Measurements from ENCODE around the gene TAF3.
"Not testable (repeated sequence)": the region's sequence is repeated elsewhere in the genome, so short reads cannot be mapped to it uniquely, and the experiment has no call there.

The TAF3 gene, protein sequence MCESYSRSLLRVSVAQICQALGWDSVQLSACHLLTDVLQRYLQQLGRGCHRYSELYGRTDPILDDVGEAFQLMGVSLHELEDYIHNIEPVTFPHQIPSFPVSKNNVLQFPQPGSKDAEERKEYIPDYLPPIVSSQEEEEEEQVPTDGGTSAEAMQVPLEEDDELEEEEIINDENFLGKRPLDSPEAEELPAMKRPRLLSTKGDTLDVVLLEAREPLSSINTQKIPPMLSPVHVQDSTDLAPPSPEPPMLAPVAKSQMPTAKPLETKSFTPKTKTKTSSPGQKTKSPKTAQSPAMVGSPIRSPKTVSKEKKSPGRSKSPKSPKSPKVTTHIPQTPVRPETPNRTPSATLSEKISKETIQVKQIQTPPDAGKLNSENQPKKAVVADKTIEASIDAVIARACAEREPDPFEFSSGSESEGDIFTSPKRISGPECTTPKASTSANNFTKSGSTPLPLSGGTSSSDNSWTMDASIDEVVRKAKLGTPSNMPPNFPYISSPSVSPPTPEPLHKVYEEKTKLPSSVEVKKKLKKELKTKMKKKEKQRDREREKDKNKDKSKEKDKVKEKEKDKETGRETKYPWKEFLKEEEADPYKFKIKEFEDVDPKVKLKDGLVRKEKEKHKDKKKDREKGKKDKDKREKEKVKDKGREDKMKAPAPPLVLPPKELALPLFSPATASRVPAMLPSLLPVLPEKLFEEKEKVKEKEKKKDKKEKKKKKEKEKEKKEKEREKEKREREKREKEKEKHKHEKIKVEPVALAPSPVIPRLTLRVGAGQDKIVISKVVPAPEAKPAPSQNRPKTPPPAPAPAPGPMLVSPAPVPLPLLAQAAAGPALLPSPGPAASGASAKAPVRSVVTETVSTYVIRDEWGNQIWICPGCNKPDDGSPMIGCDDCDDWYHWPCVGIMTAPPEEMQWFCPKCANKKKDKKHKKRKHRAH

DNA sequence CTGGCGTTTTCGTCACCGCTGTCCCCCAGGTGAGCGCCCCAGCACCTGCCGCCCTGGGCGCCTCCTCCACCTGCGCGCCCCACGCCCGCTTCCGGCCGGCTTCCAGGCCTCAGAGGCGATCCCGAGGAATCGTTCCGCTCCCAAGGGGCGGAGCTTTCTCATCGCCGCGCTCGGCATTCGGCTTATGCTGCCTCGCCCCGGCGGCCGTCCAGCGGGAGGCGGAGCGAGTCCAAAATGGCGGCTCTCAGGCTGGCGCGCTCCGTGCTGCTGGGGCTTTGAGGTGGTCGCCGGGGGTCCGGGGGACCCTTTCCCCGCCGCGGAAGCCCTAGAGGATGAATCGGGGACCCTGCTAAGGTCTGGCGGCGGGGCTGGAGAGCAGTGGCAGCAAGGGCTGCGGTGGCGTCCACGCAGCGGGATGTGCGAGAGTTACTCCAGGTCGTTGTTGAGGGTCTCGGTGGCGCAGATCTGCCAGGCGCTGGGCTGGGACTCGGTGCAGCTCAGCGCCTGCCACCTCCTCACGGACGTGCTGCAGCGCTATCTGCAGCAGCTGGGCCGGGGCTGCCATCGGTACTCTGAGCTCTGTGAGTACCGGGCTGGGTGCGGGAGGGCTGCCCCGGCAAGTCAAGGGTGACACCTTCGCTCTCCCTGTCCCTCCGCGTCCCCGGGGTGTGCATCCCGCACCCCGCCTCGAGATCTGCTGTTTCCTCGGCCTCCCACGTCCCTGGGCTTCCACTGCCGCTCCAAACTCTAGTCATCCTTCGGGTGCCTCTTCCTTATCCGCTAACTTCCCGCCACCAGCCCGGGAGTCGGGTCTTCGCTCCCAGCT lies at the start of gene TAF3:
Gene TAF3, plus strand, starts transcription at position 211 of the 826 bp plus-strand sequence. Its CDS starts 205 bp downstream, at position 416.
- DNase-seq, result peak; percentile 78

DNA sequence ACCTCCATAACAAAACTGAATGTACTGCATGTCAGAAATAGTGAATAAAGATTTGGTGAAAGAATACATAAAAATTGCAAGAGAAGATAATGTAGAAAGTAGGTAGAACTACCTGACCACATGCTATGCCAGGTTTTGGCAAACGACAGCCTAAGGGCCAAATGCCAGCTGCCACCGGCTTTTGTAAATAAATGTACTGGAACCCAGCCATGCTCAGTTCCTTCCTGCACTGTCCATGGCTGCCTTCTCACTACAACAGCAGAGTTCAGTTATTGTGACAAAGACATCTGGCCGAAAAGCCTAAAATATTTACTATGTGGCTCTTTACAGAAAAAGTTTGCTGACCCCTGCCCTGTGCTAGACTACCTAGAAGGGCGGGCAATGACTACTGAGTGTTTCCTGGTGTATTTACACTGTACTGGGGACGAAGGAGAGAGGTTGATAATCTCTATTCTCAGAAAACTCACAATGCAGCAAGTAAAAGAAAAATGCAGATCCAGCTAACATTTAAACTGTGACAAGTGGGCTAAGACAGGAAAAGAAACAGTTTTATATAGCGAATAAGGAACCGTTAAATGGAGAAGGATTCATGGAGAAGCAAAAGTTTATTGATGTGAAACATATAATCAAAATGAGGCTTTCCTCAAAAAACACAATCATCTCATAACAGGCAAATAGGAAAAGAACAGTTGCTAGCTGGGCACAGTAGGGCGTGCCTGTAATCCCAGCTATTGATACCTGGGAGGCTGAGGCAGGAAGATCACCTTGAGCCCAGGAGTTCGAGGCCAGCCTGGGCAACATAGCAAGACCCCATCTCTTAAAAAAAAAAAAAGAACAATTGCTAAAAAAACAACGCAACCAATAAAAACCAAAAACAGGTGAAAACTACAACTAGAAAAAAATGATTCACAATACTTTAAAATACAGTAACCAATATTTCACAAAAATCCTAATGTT lies 44.2 kb upstream of the TAF3 start:
- no peak for DNase-seq

DNA sequence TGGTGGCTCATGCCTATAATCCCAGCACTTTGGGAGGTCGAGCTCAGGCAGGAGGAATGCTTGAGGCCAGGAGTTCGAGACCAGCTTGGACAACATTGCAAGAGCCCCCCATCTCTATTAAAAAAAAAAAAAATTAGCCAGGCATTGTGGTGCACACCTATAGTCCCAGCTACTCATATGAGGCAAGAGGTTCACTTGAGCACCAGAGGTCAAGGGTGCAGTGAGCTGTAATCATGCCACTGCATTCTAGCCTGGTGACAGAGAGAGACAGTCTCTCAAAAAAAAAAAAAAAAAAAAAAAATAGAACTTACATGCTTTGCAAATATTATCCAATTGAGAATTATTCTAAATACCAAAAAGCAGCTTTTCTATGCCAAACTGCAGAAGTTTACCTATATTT lies 41.5 kb upstream of the TAF3 start:
- no peak for DNase-seq

DNA sequence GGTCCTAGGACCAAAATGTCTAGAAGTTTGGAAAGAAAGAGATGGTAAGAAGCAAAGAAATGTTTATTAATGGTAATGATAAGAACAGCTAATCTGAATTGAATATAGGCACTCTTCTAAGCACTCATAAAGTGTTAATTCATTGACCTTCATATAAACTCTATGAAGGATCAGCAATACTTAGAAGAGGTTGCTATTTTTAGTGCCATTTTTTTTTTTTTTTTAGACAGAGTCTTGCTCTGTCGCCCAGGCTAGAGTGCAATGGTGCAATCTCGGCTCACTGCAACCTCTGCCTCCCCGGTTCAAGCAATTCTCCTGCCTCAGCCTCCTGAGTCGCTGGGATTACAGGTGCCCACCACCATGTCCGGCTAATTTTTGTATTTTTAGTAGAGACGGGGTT lies 36.1 kb upstream of the TAF3 start:
- DNase-seq, result not testable (repeated sequence)

DNA sequence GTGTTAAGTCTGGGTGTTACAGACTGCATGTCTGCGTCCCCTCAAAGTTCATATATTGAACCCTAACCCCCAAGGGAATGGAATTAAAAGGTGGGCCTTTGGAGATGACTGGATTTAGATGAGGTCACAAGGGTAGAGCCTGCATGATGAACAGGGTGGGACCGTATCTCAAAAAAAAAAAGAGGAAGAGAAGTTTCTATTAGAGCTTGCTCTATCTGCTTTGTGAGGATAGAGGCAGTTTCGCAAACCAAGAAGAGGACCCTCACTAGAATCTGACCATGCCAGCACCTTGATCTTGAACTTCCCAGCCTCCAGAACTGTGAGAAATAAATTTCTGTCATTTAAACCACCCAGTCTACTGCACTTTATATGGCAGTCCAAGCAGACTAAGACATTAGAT lies 31.9 kb upstream of the TAF3 start:
- DNase-seq, result no peak

DNA sequence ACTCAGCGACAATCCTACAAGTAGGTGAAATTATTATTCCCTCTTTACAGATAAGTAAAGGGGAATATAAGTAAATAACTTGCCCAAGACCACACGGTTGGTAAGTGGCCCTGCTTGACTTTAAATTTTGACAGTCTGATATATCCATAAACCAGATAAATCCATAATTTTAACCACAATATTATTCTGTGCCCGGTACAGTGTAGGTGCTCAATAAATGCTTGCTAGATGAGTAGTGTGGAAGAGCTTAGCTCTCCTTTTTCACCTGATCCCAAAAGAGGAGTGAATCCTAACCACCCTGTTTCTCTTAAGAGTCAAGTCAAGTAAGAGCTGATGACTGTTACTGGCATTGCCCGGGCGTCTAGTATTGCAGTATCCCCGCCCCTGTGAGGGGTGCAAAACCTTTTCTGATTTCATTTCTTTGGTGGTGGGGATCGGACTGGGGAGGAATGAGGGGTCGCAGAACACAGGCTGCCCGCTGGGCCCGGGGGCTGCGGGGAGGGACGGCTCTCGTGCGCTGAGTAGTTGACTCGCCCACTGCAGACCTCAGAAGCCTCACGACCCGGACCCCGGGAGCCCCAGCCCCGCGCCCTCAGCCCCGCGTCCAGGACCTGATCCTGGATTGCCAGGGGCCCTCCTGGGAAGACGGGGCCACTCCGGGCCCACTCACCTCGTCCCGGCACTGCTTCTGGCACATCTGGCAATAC lies 31.0 kb upstream of the TAF3 start:
- DNase-seq, result no peak

DNA sequence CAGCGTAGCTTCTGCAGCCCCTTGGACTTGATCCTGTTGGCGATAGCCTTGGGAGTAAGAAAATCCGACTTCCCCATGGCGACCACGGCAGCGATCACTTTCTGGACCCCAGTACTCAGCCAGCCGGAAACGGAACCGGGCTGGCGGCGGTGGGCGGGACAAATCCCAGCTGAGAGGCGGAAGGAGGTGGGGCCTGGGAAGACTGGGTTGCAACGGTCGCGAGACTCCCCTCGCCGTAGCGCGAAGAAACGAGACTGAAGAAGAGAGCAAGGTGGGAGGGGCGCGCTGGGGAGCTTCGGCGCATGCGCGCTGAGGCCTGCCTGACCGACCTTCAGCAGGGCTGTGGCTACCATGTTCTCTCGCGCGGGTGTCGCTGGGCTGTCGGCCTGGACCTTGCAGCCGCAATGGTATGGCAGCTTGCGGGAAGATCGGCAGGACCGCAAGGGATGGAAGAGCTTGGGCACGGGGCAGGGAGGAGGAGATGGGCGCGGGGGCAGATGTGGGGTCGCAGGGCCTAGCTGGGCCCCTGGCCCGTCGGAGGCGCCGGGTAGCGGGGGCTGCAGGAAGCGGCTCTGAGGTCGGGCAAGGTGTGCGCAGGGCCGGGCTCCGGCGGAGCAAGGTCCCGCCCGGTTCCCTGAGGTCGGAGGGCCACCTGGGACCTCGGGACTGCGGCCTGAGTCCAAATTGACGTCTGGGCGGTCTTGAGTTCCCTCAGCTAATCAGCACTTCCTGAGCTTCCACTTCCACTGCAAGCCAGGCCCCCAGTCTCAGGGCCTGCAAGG lies 30.3 kb upstream of the TAF3 start, which contains the start of the genes ATP5F1C and KIN:
Gene ATP5F1C, plus strand, starts transcription at position 321 of the 782 bp plus-strand sequence. Its CDS starts 31 bp downstream, at position 352.
Gene KIN, minus strand, starts transcription at position 137 of the 782 bp plus-strand sequence. Its CDS starts 60 bp downstream, at position 77.
- peak; percentile 92 for DNase-seq

DNA sequence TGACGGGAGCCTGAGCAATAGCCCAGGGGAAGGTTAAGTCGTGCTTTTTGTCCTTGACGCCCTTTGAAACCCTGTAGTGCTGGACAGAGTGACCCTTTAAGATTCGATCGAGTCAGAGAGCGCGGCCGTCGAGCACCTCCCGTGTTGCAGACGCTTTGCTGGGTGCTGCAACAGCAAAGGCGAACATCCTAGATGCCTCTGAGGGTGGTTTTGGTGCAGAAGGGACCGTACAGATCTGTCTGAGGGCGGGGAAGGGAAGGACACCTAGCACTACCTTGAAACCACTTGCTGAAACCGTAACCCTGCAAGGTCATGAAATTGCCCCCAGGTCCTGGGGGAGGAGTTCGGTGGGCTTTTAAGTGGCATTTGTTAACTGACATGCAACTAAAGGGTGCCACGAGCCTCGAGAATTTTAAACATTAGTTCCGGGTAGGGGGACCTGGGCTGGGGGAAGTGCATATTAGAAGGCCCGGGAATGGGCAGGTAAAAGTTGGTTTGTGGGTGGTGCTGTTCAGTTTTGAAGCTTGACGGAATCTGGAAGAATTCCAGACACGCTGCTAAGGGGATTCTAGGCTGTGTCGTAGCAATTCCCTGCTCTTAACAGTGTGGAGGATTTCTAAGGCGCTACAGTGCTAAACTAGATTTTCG lies 29.5 kb upstream of the TAF3 start:
- DNase-seq, result no peak

DNA sequence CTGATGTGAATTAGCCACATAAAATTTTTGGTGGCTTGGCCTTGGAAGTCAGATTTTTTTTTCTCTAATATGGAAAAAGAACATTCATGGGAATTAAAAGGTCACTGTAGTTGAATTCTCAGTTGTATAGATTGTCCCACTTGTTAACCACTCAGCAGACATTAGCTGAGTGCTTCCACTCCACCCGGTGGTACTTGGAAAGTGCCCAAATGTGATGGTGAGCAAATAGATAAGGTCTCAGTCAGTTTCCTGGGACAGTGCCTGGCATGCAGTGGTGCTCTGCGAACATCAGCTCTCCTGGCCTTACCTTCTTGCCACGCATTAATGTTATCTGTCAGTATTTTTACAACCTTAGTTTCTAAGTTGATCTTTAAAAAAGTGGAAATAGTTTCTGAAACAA lies 28.9 kb upstream of the TAF3 start:
- DNase-seq, result no peak

DNA sequence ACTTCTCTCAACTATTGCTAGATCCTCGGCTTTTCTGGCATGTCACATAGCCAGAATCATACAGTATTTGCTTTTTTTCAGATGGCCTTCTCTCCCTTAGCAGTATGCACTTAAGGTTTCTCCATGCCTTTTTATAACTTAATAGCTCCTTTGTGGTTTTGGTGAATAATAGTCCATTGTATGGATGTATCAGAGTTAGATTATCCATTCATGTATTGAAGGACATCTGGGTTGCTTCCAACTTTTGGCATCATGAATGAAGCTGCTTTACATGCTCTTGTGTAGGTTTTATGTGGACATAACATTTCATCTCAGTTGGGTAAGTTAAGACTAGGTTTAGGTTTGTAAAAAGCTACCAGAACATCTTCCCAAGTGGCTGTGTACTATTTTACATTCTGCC lies 25.8 kb upstream of the TAF3 start:
- DNase-seq, result no peak

DNA sequence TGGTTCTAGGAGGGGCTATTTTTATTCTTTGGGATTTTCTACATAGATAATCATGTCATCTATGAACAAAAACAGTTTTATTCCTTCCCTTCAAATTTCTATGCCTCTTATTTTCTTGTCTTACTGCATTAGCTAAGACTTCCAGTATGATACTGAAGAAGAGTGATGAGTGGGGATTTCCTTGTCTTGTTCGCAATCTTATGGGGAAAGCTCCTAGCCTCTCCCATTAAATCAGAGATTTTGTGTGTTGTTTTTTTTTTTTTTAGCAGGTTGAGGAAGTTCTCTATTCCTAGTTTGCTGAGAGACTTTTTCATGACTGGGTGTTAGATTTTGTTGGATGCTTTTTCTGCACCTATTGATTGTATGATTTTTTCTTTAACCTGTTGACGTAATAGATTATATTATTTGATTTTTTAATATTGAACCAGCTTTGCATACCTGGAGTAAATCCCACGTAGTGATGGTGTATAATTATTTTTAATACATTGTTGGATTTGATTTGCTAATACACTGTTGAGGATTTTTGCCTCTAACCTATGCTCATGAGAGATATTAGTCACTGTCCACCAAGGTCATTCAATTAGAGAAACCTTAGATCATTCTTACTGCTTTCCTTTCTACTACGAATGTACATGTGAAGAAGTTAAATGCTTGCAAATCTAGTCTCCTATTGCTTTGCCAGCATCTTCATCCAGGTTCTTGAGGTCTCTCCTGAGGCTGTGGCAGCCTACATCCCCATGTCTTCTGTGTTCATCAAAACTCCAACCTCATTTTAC lies 23.9 kb upstream of the TAF3 start:
- DNase-seq, result no peak

DNA sequence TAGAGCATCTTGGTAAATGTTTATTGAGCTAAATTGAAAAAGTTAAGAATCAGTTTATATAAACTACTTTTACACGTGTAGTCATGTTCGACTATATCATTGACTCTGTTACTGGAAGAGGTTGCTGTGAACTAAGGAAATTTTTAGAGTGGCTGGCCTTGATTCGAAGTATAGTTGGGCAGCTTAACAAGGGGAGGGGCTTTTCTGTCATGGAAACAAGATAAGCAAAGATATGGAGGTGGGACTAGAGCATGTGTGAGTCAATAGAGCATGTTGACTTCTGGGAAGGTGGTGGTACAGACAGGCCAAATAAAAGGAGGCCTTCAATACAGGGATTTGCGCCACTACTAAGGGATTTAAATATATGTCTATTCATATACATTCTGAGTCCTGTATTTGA lies 22.7 kb upstream of the TAF3 start:
- DNase-seq, result no peak

DNA sequence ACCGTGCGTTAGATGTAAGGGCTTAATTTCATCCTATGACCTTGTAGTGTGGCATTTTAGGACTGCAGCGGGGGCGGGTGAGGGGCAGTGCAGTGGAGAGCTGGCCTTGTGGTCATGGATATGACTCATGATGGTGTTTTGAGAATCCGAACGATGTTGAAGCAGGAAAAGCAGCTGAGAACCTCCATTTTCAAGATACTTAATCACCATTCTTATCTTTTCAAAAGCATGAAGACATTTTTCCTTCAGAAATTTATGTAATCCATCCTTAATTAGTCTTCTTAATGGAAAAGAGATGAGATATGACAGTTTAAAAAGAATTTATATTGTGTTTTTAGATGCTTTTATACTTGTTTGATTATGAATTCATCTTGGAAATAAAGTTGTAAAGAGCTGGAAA lies 20.7 kb upstream of the TAF3 start:
- DNase-seq, result no peak

DNA sequence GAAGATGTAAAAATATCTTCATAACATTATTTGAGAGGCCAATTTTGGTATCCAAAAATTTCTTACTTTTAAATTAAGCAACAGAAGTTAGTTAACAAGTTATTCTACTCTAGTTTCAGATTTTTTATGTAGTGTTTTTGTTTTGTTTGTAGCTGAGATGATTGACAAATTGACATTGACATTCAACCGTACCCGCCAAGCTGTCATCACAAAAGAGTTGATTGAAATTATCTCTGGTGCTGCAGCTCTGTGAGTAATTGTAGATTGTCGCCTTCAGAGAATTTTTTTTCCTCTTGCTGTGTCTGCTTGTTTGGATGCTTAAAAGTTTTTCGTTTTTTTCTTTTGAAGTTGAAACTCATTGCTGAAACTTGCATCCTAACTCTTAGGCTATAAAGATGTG lies 15.7 kb upstream of the TAF3 start:
- no peak for DNase-seq

DNA sequence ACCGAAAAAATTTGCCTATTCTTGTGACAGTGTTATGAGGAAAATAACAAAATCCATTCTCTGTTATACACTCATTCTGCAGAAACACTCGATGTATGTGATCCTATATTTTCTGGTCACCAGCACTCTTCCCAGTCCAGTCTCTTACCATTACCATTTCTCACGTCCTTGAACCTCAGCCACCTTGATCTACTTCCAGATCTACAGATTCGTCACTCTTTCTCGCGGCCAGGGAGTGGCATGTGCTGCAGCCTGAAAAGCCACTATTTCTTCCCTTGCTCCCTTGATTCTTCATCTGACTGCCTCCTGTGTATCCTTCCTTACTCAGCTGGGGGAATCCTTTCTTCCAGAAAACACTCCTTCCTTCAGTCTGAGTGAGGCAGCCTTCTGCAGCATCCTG lies 14.1 kb upstream of the TAF3 start:
- DNase-seq, result no peak

DNA sequence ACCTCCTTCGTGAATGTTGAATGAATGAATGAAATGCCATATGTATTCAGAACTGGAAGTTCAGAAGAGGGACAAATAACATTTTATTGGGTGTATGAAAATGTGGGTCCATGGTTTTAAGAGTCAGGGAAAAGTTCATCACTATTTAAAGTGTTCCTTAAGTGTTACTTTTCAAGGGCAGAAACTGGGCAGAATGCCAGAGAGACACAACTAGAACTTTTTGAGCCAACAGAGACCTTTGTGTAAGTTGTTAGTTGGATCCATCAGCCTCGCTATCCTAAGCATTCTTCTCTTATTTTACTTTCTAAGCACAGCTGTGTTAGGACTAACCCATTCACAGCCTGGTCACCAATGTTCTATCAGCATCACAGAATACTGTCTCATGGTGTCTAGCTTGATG lies 13.6 kb upstream of the TAF3 start:
- DNase-seq, result no peak

DNA sequence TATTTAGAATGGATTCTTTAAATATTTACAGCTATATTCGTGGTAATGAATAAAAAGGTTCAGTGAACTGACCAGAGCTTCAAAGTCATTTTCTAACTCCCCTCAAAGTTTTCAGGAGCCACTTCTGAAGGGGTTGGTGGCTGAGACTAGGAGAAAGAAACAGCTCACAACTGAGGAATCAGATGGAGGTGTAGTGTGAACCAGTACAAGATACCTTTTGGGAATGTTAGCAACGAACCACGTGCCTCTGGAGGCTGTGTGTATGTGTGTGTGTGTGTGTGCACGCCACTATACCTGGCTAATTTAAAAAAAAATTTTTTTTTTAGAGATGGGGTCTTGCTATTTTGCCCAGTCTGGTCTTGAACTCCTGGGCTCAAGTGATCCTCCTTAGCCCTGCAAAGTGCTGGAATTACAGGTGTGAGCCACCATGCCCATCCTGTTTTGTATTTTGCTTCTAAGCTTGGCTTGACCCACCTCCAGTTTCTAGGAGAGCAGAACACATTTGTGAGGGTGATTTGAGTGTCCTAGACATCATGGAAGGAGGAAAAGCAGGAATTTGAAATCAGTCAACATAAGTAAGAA lies 9.5 kb upstream of the TAF3 start:
- DNase-seq, result no peak

DNA sequence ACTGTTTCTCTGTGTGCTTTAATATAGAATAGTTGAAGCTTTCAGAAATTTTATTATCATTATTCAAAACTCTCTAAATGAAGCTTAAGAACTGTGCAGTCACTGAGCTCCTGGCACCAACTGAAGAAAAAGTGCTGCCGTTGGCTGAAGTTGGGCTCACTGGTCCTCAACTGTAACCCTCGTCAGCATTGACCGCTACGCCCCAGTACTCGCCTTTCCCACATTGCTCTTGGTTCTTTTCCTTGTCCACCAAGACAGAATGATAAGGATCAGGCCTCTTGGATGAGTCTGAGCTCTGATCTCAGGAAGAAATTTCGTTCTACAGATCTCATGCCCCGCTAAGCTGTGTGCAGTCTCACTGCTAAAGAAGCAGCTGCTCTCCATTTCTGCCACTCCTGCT lies 7.9 kb upstream of the TAF3 start:
- no peak for DNase-seq
